Measurements from ENCODE around the gene BEND7. TPM values are rescaled to one million over a fixed set of nuclear protein-coding genes. Genes with fewer than 3 reads are reported as not detected.
"Not testable (repeated sequence)": the region's sequence is repeated elsewhere in the genome, so short reads cannot be mapped to it uniquely, and the experiment has no call there.

The BEND7 gene
- total RNA-seq, 2 donors from 2014 or later, result 10.1 to 44.5 TPM

GRCh38 chr10:13437026-13437555 is 91.7 kb downstream of the BEND7 start:
- intact Hi-C loops (cut with DNase I), result loop anchor here (5.0 kb wide), 1 partner anchor 65 kb away; no protein-coding TSS in a partner anchor
- 44% methylated on average over 16 of the region's 16 CpGs for WGBS
- Histone ChIP-seq H3K4me1 (replicated peaks) (peaks cover 3% of the 10 kb centered on the region), H3K9me3 (no peaks in the 10 kb centered on the region), H3K4me3 (no peak overlapping the region), H3K27me3 (replicated peaks; ENCODE audit: insufficient read depth) (no peaks in the 10 kb centered on the region), H3K27ac (no peak overlapping the region), H3K36me3 (no peaks in the 10 kb centered on the region)
- no peak for DNase-seq (ENCODE audit: low spot score)
- TF ChIP-seq POLR2A (IDR thresholded peaks at IDR 0.05) (no peak), CTCF (IDR thresholded peaks at IDR 0.05) (no peak), POLR2AphosphoS5 (IDR thresholded peaks at IDR 0.05) (no peak)

- intact Hi-C loops (cut with DNase I); H3K36me3 ChIP-seq; DNase-seq (ENCODE audit: low spot score); H3K9me3 ChIP-seq; H3K4me1 ChIP-seq (replicated peaks); H3K27me3 ChIP-seq (replicated peaks; ENCODE audit: insufficient read depth); H3K4me3 ChIP-seq; H3K27ac ChIP-seq: not testable (repeated sequence)
- WGBS, result 94% methylated on average over 8 of the region's 8 CpGs
Measured at GRCh38 chr10:13427943-13428342, 100.9 kb downstream of the BEND7 start.

- Histone ChIP-seq H3K4me1 (replicated peaks) (no peaks in the 10 kb centered on the region), H3K9me3 (no peaks in the 10 kb centered on the region), H3K27me3 (replicated peaks; ENCODE audit: insufficient read depth) (no peaks in the 10 kb centered on the region), H3K4me3 (no peak overlapping the region), H3K27ac (no peak overlapping the region), H3K36me3 (no peaks in the 10 kb centered on the region)
- no peak for DNase-seq (ENCODE audit: low spot score)
- intact Hi-C loops (cut with DNase I), result no loop called here
- TF ChIP-seq CTCF (IDR thresholded peaks at IDR 0.05), result no peak
- no peak for TF ChIP-seq POLR2AphosphoS5 (IDR thresholded peaks at IDR 0.05)
- TF ChIP-seq POLR2A (IDR thresholded peaks at IDR 0.05), result no peak
- WGBS, result 50% methylated on average over 4 of the region's 4 CpGs
Measured at GRCh38 chr10:13425397-13425796, 103.4 kb downstream of the BEND7 start.

GRCh38 chr10:13422800-13423199 is 106.0 kb downstream of the BEND7 start:
- intact Hi-C loops (cut with DNase I), result no loop called here
- H3K4me3 ChIP-seq, result no peak overlapping the region
- no peaks in the 10 kb centered on the region for H3K4me1 ChIP-seq (replicated peaks)
- no peaks in the 10 kb centered on the region for H3K36me3 ChIP-seq
- H3K9me3 ChIP-seq, result no peaks in the 10 kb centered on the region
- no peaks in the 10 kb centered on the region for H3K27me3 ChIP-seq (replicated peaks; ENCODE audit: insufficient read depth)
- H3K27ac ChIP-seq, result no peak overlapping the region
- TF ChIP-seq CTCF (IDR thresholded peaks at IDR 0.05), result no peak
- no peak for TF ChIP-seq POLR2AphosphoS5 (IDR thresholded peaks at IDR 0.05)
- TF ChIP-seq POLR2A (IDR thresholded peaks at IDR 0.05), result no peak
- DNase-seq (ENCODE audit: low spot score), result no peak
- WGBS, result 63% methylated on average over 9 of the region's 9 CpGs

GRCh38 chr10:13421382-13421917 is 107.4 kb downstream of the BEND7 start:
- no peaks in the 10 kb centered on the region for H3K9me3 ChIP-seq
- H3K27ac ChIP-seq, result no peak overlapping the region
- TF ChIP-seq POLR2A (IDR thresholded peaks at IDR 0.05), result no peak
- TF ChIP-seq POLR2AphosphoS5 (IDR thresholded peaks at IDR 0.05), result no peak
- no peak for TF ChIP-seq CTCF (IDR thresholded peaks at IDR 0.05)
- no peaks in the 10 kb centered on the region for H3K4me1 ChIP-seq (replicated peaks)
- no peaks in the 10 kb centered on the region for H3K27me3 ChIP-seq (replicated peaks; ENCODE audit: insufficient read depth)
- DNase-seq (ENCODE audit: low spot score), result no peak
- WGBS, result 95% methylated on average over 2 of the region's 2 CpGs
- intact Hi-C loops (cut with DNase I), result no loop called here
- H3K36me3 ChIP-seq, result no peaks in the 10 kb centered on the region
- H3K4me3 ChIP-seq, result no peak overlapping the region
